GM23338 (cell line): Measurements from ENCODE around the gene MFSD8. TPM values are rescaled to one million over a fixed set of nuclear protein-coding genes. Genes with fewer than 3 reads are reported as not detected.

ENCODE experiments used
- ATAC-seq: fragments of 200-7000 bp; cut with Tn5 transposase; 3 replicates; pipeline ENCODE4 v1.9.1; 2020
- DNase-seq: peaks from one replicate; pipeline ENCODE4 v3.0.0-alpha.2; 2015; ENCODE audit warnings: low spot score
- H2AFZ ChIP-seq: fragments of 200-600 bp; sonication (generic); 2 replicates; pipeline ENCODE4 v1.8.0; 2016; ENCODE audit warnings: antibody characterized with exemption, mild to moderate bottlenecking, moderate library complexity
- H3F3A ChIP-seq: fragments of 200-600 bp; sonication (generic); replicated peaks from 2 replicates; pipeline ENCODE4 v1.8.0; 2017; ENCODE audit warnings: antibody characterized with exemption, mixed run types, low read depth
- H3K27ac ChIP-seq: fragments of 200-600 bp; sonication (generic); 2 replicates; pipeline ENCODE4 v1.6.1; 2016; ENCODE audit warnings: low read depth
- H3K27me3 ChIP-seq: fragments of 200-600 bp; sonication (generic); 2 replicates; pipeline ENCODE4 v1.8.0; 2016; ENCODE audit warnings: mild to moderate bottlenecking, mixed run types, moderate library complexity; ENCODE audit not compliant: insufficient read depth
- H3K36me3 ChIP-seq: fragments of 200-600 bp; sonication (generic); 2 replicates; pipeline ENCODE4 v1.8.0; 2016; ENCODE audit warnings: mild to moderate bottlenecking; ENCODE audit not compliant: insufficient read depth
- H3K4me1 ChIP-seq: fragments of 200-600 bp; sonication (generic); 2 replicates; pipeline ENCODE4 v1.8.0; 2016; ENCODE audit warnings: mild to moderate bottlenecking, moderate library complexity; ENCODE audit not compliant: insufficient read depth
- H3K4me2 ChIP-seq: fragments of 200-600 bp; sonication (generic); 2 replicates; pipeline ENCODE4 v1.7.1; 2017; ENCODE audit warnings: mixed run types
- H3K4me3 ChIP-seq: fragments of 200-600 bp; sonication (generic); 2 replicates; pipeline ENCODE4 v1.6.1; 2016; ENCODE audit warnings: mixed run types
- H3K79me2 ChIP-seq: fragments of 200-600 bp; sonication (generic); replicated peaks from 2 replicates; pipeline ENCODE4 v1.8.0; 2017; ENCODE audit warnings: mild to moderate bottlenecking; ENCODE audit not compliant: insufficient read depth
- H3K9me2 ChIP-seq: fragments of 200-600 bp; sonication (generic); 2 replicates; pipeline ENCODE4 v1.8.0; 2017; ENCODE audit not compliant: insufficient read depth
- H4K20me1 ChIP-seq: fragments of 200-600 bp; sonication (generic); replicated peaks from 2 replicates; pipeline ENCODE4 v1.8.0; 2017; ENCODE audit warnings: mild to moderate bottlenecking; ENCODE audit not compliant: insufficient read depth
- H3K27ac Mint-ChIP-seq: 2 replicates; pipeline ENCODE4 v1.8.0; 2020; ENCODE audit warnings: inconsistent platforms, mild to moderate bottlenecking, moderate library complexity, mixed read lengths
- H3K27me3 Mint-ChIP-seq: 3 replicates; pipeline ENCODE4 v1.8.0; 2022; ENCODE audit warnings: low read depth, mild to moderate bottlenecking, moderate library complexity, mixed read lengths, inconsistent platforms; ENCODE audit not compliant: insufficient read depth, poor library complexity
- H3K36me3 Mint-ChIP-seq: 3 replicates; pipeline ENCODE4 v1.8.0; 2021; ENCODE audit warnings: low read depth, mild to moderate bottlenecking, inconsistent platforms, moderate library complexity, mixed read lengths
- H3K4me1 Mint-ChIP-seq: 3 replicates; pipeline ENCODE4 v1.8.0; 2020; ENCODE audit warnings: mild to moderate bottlenecking, inconsistent platforms, mixed read lengths
- H3K4me3 Mint-ChIP-seq: 3 replicates; pipeline ENCODE4 v1.8.0; 2021; ENCODE audit warnings: moderate library complexity, mild to moderate bottlenecking, inconsistent platforms, mixed read lengths
- H3K9me3 Mint-ChIP-seq: 3 replicates; pipeline ENCODE4 v1.8.0; 2020; ENCODE audit warnings: moderate library complexity, mild to moderate bottlenecking, inconsistent platforms, mixed read lengths
- CREB1 ChIP-seq: fragments of 250-450 bp; sonication (Bioruptor Pico); IDR thresholded peaks from 2 replicates; pipeline ENCODE4 v1.5.0; 2020; ENCODE audit warnings: low read depth, mild to moderate bottlenecking, moderate library complexity
- CTCF ChIP-seq, 2 experiments: fragments of 200-600 bp in 1 of 2; sonication (generic) in 1 of 2; conservative IDR thresholded peaks; 2 replicates each; pipeline versions ENCODE4 v1.5.1 to v1.6.1; 2016 to 2017; ENCODE audit warnings: antibody characterized with exemption in 2 of 2, low read depth in 2 of 2, mild to moderate bottlenecking in 2 of 2, moderate library complexity in 1 of 2
- EZH2 ChIP-seq: fragments of 200-600 bp; sonication (generic); IDR thresholded peaks from one replicate; pipeline ENCODE4 v1.8.0; 2017; ENCODE audit warnings: antibody characterized with exemption, mild to moderate bottlenecking, low read depth; ENCODE audit not compliant: unreplicated experiment
- EZH2phosphoT487 ChIP-seq: fragments of 200-600 bp; sonication (generic); IDR thresholded peaks from one replicate; pipeline ENCODE4 v1.8.1; 2018; ENCODE audit warnings: antibody characterized with exemption; ENCODE audit not compliant: unreplicated experiment
- JUNB ChIP-seq: IDR thresholded peaks from one replicate; pipeline ENCODE4 v1.6.1; 2016; ENCODE audit warnings: antibody characterized with exemption; ENCODE audit not compliant: unreplicated experiment
- NANOG ChIP-seq: IDR thresholded peaks from 2 replicates; pipeline ENCODE4 v1.6.1; 2016; ENCODE audit warnings: antibody characterized with exemption, borderline replicate concordance
- POLR2AphosphoS5 ChIP-seq: IDR thresholded peaks from 2 replicates; pipeline ENCODE4 v1.6.1; 2016; ENCODE audit warnings: antibody characterized with exemption, low read depth
- STAT1 ChIP-seq: IDR thresholded peaks from one replicate; pipeline ENCODE4 v1.6.1; 2016; ENCODE audit warnings: antibody characterized with exemption; ENCODE audit not compliant: unreplicated experiment
- ZNF114 ChIP-seq: fragments of 250-450 bp; sonication (Bioruptor Pico); IDR thresholded peaks from 2 replicates; pipeline ENCODE4 v1.5.0; 2020; ENCODE audit warnings: mild to moderate bottlenecking, moderate library complexity
- ZNF331 ChIP-seq: fragments of 250-450 bp; sonication (Bioruptor Pico); IDR thresholded peaks from 2 replicates; pipeline ENCODE4 v1.5.0; 2020; ENCODE audit warnings: low read depth, mild to moderate bottlenecking, moderate library complexity
- ZNF462 ChIP-seq: fragments of 250-450 bp; sonication (Bioruptor Pico); IDR thresholded peaks from 2 replicates; pipeline ENCODE4 v1.5.0; 2020; ENCODE audit warnings: mild to moderate bottlenecking, moderate library complexity
- polyA plus RNA-seq: library from polyadenylated mRNA; unstranded; fragments of >200 nt; fragmentation: Nextera tagmentation; extraction: Ambion mirVana; gene quantifications from 2 replicates; pipeline ENCODE4 v1.2.1, GENCODE V29; 2016
- total RNA-seq: library from RNA; depleted of rRNA; stranded (reverse); fragments of >200 nt; shearing (Covaris generic); gene quantifications from 2 replicates; pipeline ENCODE4 v1.2.3, GENCODE V29; 2014
- TF ChIP-seq, protein P1 (sequence below): IDR thresholded peaks from 2 replicates; pipeline ENCODE4 v1.6.1; 2016; ENCODE audit warnings: antibody characterized with exemption
- TF ChIP-seq, protein P2 (sequence below): IDR thresholded peaks from one replicate; pipeline ENCODE4 v1.6.1; 2018; ENCODE audit warnings: antibody characterized with exemption; ENCODE audit not compliant: unreplicated experiment

MFSD8 gene
- total and polyA plus RNA-seq, 2 experiments from 2014 or later, result 23.6 to 24.0 TPM

- Mint-ChIP-seq H3K4me3 (no peak overlapping the region), H3K27me3 (no peaks in the 10 kb centered on the region), H3K27ac (no peak overlapping the region), H3K36me3 (peaks cover 3% of the 10 kb centered on the region; the same call in 2 of the 3 replicates), H3K9me3 (no peaks in the 10 kb centered on the region; the same call in 2 of the 3 replicates), H3K4me1 (no peaks in the 10 kb centered on the region)
- Histone ChIP-seq H3K36me3 (no peaks in the 10 kb centered on the region), H3K4me3 (no peak overlapping the region), H3K27ac (no peak overlapping the region), H3K4me2 (no peak overlapping the region), H3K9me2 (no peaks in the 10 kb centered on the region), H3K79me2 (peaks cover 11% of the 10 kb centered on the region), H3K4me1 (no peaks in the 10 kb centered on the region), H4K20me1 (no peaks in the 10 kb centered on the region; the same call in 1 of the 2 replicates), H3F3A (no peaks in the 10 kb centered on the region; the same call in 1 of the 2 replicates), H3K27me3 (no peaks in the 10 kb centered on the region), H2AFZ (no peak overlapping the region)
- no peak for DNase-seq
- TF ChIP-seq CREB1 (no peak), JUNB (no peak), CTCF (conservative IDR thresholded peaks at IDR 0.05; ENCODE audit: low read depth in 2 of 2) (no peak), STAT1 (no peak), ZNF331 (CRISPR knock-in tag) (no peak), POLR2AphosphoS5 (no peak), EZH2 (no peak), NANOG (no peak), ZNF462 (CRISPR knock-in tag) (no peak), EZH2phosphoT487 (no peak), ZNF114 (no peak)
- TF ChIP-seq, protein P1, sequence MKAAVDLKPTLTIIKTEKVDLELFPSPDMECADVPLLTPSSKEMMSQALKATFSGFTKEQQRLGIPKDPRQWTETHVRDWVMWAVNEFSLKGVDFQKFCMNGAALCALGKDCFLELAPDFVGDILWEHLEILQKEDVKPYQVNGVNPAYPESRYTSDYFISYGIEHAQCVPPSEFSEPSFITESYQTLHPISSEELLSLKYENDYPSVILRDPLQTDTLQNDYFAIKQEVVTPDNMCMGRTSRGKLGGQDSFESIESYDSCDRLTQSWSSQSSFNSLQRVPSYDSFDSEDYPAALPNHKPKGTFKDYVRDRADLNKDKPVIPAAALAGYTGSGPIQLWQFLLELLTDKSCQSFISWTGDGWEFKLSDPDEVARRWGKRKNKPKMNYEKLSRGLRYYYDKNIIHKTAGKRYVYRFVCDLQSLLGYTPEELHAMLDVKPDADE, result no peak
- TF ChIP-seq, protein P2, sequence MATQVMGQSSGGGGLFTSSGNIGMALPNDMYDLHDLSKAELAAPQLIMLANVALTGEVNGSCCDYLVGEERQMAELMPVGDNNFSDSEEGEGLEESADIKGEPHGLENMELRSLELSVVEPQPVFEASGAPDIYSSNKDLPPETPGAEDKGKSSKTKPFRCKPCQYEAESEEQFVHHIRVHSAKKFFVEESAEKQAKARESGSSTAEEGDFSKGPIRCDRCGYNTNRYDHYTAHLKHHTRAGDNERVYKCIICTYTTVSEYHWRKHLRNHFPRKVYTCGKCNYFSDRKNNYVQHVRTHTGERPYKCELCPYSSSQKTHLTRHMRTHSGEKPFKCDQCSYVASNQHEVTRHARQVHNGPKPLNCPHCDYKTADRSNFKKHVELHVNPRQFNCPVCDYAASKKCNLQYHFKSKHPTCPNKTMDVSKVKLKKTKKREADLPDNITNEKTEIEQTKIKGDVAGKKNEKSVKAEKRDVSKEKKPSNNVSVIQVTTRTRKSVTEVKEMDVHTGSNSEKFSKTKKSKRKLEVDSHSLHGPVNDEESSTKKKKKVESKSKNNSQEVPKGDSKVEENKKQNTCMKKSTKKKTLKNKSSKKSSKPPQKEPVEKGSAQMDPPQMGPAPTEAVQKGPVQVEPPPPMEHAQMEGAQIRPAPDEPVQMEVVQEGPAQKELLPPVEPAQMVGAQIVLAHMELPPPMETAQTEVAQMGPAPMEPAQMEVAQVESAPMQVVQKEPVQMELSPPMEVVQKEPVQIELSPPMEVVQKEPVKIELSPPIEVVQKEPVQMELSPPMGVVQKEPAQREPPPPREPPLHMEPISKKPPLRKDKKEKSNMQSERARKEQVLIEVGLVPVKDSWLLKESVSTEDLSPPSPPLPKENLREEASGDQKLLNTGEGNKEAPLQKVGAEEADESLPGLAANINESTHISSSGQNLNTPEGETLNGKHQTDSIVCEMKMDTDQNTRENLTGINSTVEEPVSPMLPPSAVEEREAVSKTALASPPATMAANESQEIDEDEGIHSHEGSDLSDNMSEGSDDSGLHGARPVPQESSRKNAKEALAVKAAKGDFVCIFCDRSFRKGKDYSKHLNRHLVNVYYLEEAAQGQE, result no peak
- ATAC-seq, result no peak
Observed at GRCh38 chr4:127978930-127979329, 14.0 kb upstream of the MFSD8 start.
